HepG2 (cell line): ENCODE results near the gene KCNAB1. TPM values are rescaled to one million over a fixed set of nuclear protein-coding genes. Genes with fewer than 3 reads are reported as not detected.
A peak's percentile ranks its signal among the peaks of the same experiment; 100 is the strongest.

Experiments used
- FOXA1 ChIP-seq, 2 experiments: fragments of 450-650 bp in 1 of 2; sonication (generic) in 1 of 2; formaldehyde crosslinking in 1 of 2; IDR thresholded peaks; 2 replicates each; pipeline versions ENCODE4 v1.4.0 to v1.6.1; 2016 to 2020; ENCODE audit warnings: missing genetic modification reagents in 1 of 2
- FOXK1 ChIP-seq: sonication (generic); formaldehyde crosslinking; IDR thresholded peaks from 2 replicates; pipeline ENCODE4 v1.4.0; 2020; ENCODE audit warnings: low read depth, missing genetic modification reagents, borderline replicate concordance
- FOXP1 ChIP-seq, 2 experiments: fragments of 450-650 bp in 1 of 2; IDR thresholded peaks; 2 replicates each; pipeline ENCODE4 v1.6.1; 2017 to 2018; ENCODE audit warnings: antibody characterized with exemption in 1 of 2
- GABPA ChIP-seq, 2 experiments: IDR thresholded peaks; 2 replicates each; pipeline ENCODE4 v1.6.1; 2011 to 2016; ENCODE audit warnings: low read depth in 2 of 2, low read length in 1 of 2, missing biosample characterization in 1 of 2, missing genetic modification characterization in 1 of 2
- HOXA3 ChIP-seq: sonication (generic); formaldehyde crosslinking; IDR thresholded peaks from 2 replicates; pipeline ENCODE4 v1.5.0; 2020; ENCODE audit warnings: missing genetic modification reagents
- MXD3 ChIP-seq: IDR thresholded peaks from 2 replicates; pipeline ENCODE4 v1.6.1; 2016; ENCODE audit warnings: mild to moderate bottlenecking, missing biosample characterization, missing genetic modification reagents
- MXI1 ChIP-seq: IDR thresholded peaks from 3 replicates; pipeline ENCODE4 v1.6.1; 2012; ENCODE audit warnings: low read depth, low read length, inconsistent platforms, borderline replicate concordance
- PCBP1 ChIP-seq: fragments of 200-400 bp; formaldehyde crosslinking; IDR thresholded peaks from 2 replicates; pipeline ENCODE4 v1.6.1; 2017; ENCODE audit warnings: mild to moderate bottlenecking, low read depth, low read length, borderline replicate concordance
- RFX1 ChIP-seq: fragments of 450-650 bp; IDR thresholded peaks from 2 replicates; pipeline ENCODE4 v1.6.1; 2017
- SNAI1 ChIP-seq: sonication (generic); formaldehyde crosslinking; IDR thresholded peaks from 2 replicates; pipeline ENCODE4 v1.5.0; 2020; ENCODE audit warnings: mild to moderate bottlenecking, missing genetic modification reagents, borderline replicate concordance
- SSRP1 ChIP-seq: IDR thresholded peaks from 2 replicates; pipeline ENCODE4 v1.6.1; 2016; ENCODE audit warnings: control low read depth
- ZNF205 ChIP-seq: IDR thresholded peaks from 2 replicates; pipeline ENCODE4 v1.6.1; 2018; ENCODE audit warnings: missing biosample characterization, missing genetic modification reagents
- ZNF232 ChIP-seq: sonication (generic); formaldehyde crosslinking; IDR thresholded peaks from 2 replicates; pipeline ENCODE4 v1.4.0; 2020; ENCODE audit warnings: missing genetic modification reagents, borderline replicate concordance
- ZNF563 ChIP-seq: sonication (generic); formaldehyde crosslinking; IDR thresholded peaks from 2 replicates; pipeline ENCODE4 v1.8.0; 2022; ENCODE audit warnings: mild to moderate bottlenecking, moderate library complexity, missing genetic modification reagents
- ZNF614 ChIP-seq: IDR thresholded peaks from 2 replicates; pipeline ENCODE4 v1.6.1; 2018; ENCODE audit warnings: missing biosample characterization, missing genetic modification reagents, inconsistent platforms, borderline replicate concordance
- polyA plus RNA-seq, 8 experiments: library from polyadenylated mRNA; depleted of rRNA in 3 of 8; stranded (reverse) in 7 of 8; unstranded in 1 of 8; fragments of >200 nt; fragmentation: Illumina TruSeq in 4 of 8; extraction: Trizol in 4 of 8; gene quantifications; 2 replicates each; pipeline versions ENCODE4 v1.2.1 to v1.2.3, GENCODE V29; 2011 to 2016; ENCODE audit warnings: low read depth in 4 of 8, missing spikeins in 1 of 8, mixed read lengths in 1 of 8; ENCODE audit not compliant: insufficient read depth in 1 of 8
- total RNA-seq, 5 experiments: library from RNA; depleted of rRNA; stranded (reverse); fragments of >200 nt; fragmentation: Illumina TruSeq; extraction: Trizol; gene quantifications; 2 replicates each; pipeline ENCODE4 v1.2.3, GENCODE V29; 2016; ENCODE audit warnings: low read depth in 1 of 5
- TF ChIP-seq, protein P1 (sequence below): fragments of 450-650 bp; IDR thresholded peaks from 2 replicates; pipeline ENCODE4 v1.6.1; 2017; ENCODE audit warnings: mild to moderate bottlenecking
- TF ChIP-seq, protein P2 (sequence below): sonication (generic); formaldehyde crosslinking; IDR thresholded peaks from 2 replicates; pipeline ENCODE4 v1.4.0; 2020; ENCODE audit warnings: mild to moderate bottlenecking, missing genetic modification reagents
- TF ChIP-seq, protein P3 (sequence below): IDR thresholded peaks from 2 replicates; pipeline ENCODE4 v1.6.1; 2018; ENCODE audit warnings: missing genetic modification reagents

Gene KCNAB1
- total and polyA plus RNA-seq, 2 of the 13 experiments (the other 11 are each of a cell fraction or from before 2014, with no cell fraction given) = not detected

GRCh38 chr3:156535162-156535627 lies 414.8 kb downstream of the KCNAB1 start (continued):
- TF ChIP-seq, protein P1, sequence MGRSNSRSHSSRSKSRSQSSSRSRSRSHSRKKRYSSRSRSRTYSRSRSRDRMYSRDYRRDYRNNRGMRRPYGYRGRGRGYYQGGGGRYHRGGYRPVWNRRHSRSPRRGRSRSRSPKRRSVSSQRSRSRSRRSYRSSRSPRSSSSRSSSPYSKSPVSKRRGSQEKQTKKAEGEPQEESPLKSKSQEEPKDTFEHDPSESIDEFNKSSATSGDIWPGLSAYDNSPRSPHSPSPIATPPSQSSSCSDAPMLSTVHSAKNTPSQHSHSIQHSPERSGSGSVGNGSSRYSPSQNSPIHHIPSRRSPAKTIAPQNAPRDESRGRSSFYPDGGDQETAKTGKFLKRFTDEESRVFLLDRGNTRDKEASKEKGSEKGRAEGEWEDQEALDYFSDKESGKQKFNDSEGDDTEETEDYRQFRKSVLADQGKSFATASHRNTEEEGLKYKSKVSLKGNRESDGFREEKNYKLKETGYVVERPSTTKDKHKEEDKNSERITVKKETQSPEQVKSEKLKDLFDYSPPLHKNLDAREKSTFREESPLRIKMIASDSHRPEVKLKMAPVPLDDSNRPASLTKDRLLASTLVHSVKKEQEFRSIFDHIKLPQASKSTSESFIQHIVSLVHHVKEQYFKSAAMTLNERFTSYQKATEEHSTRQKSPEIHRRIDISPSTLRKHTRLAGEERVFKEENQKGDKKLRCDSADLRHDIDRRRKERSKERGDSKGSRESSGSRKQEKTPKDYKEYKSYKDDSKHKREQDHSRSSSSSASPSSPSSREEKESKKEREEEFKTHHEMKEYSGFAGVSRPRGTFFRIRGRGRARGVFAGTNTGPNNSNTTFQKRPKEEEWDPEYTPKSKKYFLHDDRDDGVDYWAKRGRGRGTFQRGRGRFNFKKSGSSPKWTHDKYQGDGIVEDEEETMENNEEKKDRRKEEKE = no peak
- TF ChIP-seq ZNF563 (CRISPR knock-in tag) (no peak), HOXA3 (CRISPR knock-in tag) (peak; percentile 67), ZNF205 (CRISPR knock-in tag) (peak; percentile 62; the same call in 1 of the 2 replicates), FOXP1 (IDR thresholded peaks at IDR 0.05) (no peak), FOXP1 (CRISPR knock-in tag; IDR thresholded peaks at IDR 0.05) (peak; percentile 39; the same call in 1 of the 2 replicates), GABPA (IDR thresholded peaks at IDR 0.05; ENCODE audit: low read depth, low read length) (no peak), GABPA (CRISPR knock-in tag; IDR thresholded peaks at IDR 0.05; ENCODE audit: low read depth) (0 out of 2 replicates have a peak, but pooled peaks have one; percentile 23), FOXA1 (IDR thresholded peaks at IDR 0.05) (no peak), FOXA1 (CRISPR knock-in tag; IDR thresholded peaks at IDR 0.05) (peak; percentile 40; the same call in 1 of the 2 replicates), PCBP1 (no peak), SNAI1 (CRISPR knock-in tag) (no peak), RFX1 (no peak), MXD3 (no peak), FOXK1 (peak; percentile 58; the same call in 1 of the 2 replicates), ZNF614 (CRISPR knock-in tag) (peak; percentile 85; the same call in 1 of the 2 replicates), SSRP1 (CRISPR knock-in tag) (no peak), MXI1 (peak; percentile 64; the same call in 1 of the 3 replicates), ZNF232 (CRISPR knock-in tag) (no peak)
- TF ChIP-seq, protein P2, sequence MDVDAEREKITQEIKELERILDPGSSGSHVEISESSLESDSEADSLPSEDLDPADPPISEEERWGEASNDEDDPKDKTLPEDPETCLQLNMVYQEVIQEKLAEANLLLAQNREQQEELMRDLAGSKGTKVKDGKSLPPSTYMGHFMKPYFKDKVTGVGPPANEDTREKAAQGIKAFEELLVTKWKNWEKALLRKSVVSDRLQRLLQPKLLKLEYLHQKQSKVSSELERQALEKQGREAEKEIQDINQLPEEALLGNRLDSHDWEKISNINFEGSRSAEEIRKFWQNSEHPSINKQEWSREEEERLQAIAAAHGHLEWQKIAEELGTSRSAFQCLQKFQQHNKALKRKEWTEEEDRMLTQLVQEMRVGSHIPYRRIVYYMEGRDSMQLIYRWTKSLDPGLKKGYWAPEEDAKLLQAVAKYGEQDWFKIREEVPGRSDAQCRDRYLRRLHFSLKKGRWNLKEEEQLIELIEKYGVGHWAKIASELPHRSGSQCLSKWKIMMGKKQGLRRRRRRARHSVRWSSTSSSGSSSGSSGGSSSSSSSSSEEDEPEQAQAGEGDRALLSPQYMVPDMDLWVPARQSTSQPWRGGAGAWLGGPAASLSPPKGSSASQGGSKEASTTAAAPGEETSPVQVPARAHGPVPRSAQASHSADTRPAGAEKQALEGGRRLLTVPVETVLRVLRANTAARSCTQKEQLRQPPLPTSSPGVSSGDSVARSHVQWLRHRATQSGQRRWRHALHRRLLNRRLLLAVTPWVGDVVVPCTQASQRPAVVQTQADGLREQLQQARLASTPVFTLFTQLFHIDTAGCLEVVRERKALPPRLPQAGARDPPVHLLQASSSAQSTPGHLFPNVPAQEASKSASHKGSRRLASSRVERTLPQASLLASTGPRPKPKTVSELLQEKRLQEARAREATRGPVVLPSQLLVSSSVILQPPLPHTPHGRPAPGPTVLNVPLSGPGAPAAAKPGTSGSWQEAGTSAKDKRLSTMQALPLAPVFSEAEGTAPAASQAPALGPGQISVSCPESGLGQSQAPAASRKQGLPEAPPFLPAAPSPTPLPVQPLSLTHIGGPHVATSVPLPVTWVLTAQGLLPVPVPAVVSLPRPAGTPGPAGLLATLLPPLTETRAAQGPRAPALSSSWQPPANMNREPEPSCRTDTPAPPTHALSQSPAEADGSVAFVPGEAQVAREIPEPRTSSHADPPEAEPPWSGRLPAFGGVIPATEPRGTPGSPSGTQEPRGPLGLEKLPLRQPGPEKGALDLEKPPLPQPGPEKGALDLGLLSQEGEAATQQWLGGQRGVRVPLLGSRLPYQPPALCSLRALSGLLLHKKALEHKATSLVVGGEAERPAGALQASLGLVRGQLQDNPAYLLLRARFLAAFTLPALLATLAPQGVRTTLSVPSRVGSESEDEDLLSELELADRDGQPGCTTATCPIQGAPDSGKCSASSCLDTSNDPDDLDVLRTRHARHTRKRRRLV (CRISPR knock-in tag) = no peak
- TF ChIP-seq, protein P3, sequence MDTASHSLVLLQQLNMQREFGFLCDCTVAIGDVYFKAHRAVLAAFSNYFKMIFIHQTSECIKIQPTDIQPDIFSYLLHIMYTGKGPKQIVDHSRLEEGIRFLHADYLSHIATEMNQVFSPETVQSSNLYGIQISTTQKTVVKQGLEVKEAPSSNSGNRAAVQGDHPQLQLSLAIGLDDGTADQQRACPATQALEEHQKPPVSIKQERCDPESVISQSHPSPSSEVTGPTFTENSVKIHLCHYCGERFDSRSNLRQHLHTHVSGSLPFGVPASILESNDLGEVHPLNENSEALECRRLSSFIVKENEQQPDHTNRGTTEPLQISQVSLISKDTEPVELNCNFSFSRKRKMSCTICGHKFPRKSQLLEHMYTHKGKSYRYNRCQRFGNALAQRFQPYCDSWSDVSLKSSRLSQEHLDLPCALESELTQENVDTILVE (CRISPR knock-in tag) = peak; percentile 52; the same call in 1 of the 2 replicates
